Muscle of leg (tissue), 9 donors: ENCODE measurements around the gene TMEM167A. TPM values are rescaled to one million over a fixed set of nuclear protein-coding genes. Genes with fewer than 3 reads are reported as not detected.

Experiments used
- polyA plus RNA-seq, 8 donors: library from polyadenylated mRNA; unstranded; fragments of 120-200 nt; gene quantifications; one replicate each; pipeline versions ENCODE4 v1.2.1 to v1.2.3, GENCODE V29; 2013; ENCODE audit warnings: inconsistent platforms in 1 of 8, low replicate concordance in 1 of 8; ENCODE audit not compliant: insufficient read length in 8 of 8, insufficient read depth in 1 of 8
- total RNA-seq: library from RNA; stranded (reverse); fragments of 120-200 nt; gene quantifications from one replicate; pipeline ENCODE4 v1.2.4, GENCODE V29; 2013

The TMEM167A gene
- total and polyA plus RNA-seq, 9 donors = 47.9 to 75.3 (median 62.3) TPM

Other genes with a start within 250 kb of the TMEM167A start
- 6.4 TPM for gene XRCC4, start 153 bp upstream of the TMEM167A start, total RNA-seq
- 1 to 10 TPM; 5.1 to 7.1 (median 6.3) TPM for gene XRCC4, start 153 bp upstream of the TMEM167A start, polyA plus RNA-seq